Neuronal stem cell (in vitro differentiated cells): ENCODE data around the gene ZNF219.

Experiments
- DNase-seq: peaks from one replicate; pipeline ENCODE4 v3.0.0-alpha.2; 2013; ENCODE audit warnings: low spot score
- H2AFZ ChIP-seq: one replicate; pipeline ENCODE4 v1.6.1; 2013; ENCODE audit warnings: mild to moderate bottlenecking, low read length, inconsistent platforms
- H2AK5ac ChIP-seq: 2 replicates; pipeline ENCODE4 v1.6.1; 2013; ENCODE audit warnings: low read depth, mild to moderate bottlenecking, inconsistent platforms, low read length, moderate library complexity, mixed read lengths
- H2BK120ac ChIP-seq: 2 replicates; pipeline ENCODE4 v1.6.1; 2013; ENCODE audit warnings: low read depth, mild to moderate bottlenecking, inconsistent platforms, low read length, moderate library complexity, mixed read lengths
- H2BK12ac ChIP-seq: one replicate; pipeline ENCODE4 v1.6.1; 2013; ENCODE audit warnings: low read length, inconsistent platforms
- H2BK15ac ChIP-seq: 2 replicates; pipeline ENCODE4 v1.6.1; 2013; ENCODE audit warnings: mild to moderate bottlenecking, low read length, inconsistent platforms, mixed read lengths
- H2BK5ac ChIP-seq: one replicate; pipeline ENCODE4 v1.6.1; 2013; ENCODE audit warnings: inconsistent platforms, mild to moderate bottlenecking, low read length, moderate library complexity
- H3K14ac ChIP-seq: one replicate; pipeline ENCODE4 v1.6.1; 2013; ENCODE audit warnings: low read length, inconsistent platforms
- H3K18ac ChIP-seq: 2 replicates; pipeline ENCODE4 v1.6.1; 2013; ENCODE audit warnings: low read length, inconsistent platforms
- H3K23ac ChIP-seq: 2 replicates; pipeline ENCODE4 v1.6.1; 2013; ENCODE audit warnings: low read depth, mild to moderate bottlenecking, mixed read lengths, low read length, inconsistent platforms; ENCODE audit not compliant: poor library complexity
- H3K27ac ChIP-seq: replicated peaks from 3 replicates; pipeline ENCODE4 v1.5.1; 2013; ENCODE audit warnings: low read length, inconsistent platforms
- H3K27me3 ChIP-seq, 3 experiments: 2 replicates each; pipeline ENCODE4 v1.6.1; 2013; ENCODE audit warnings: low read length in 3 of 3, mild to moderate bottlenecking in 2 of 3, inconsistent platforms in 1 of 3, low read depth in 1 of 3, mixed read lengths in 1 of 3, moderate library complexity in 1 of 3; ENCODE audit not compliant: control insufficient read depth in 3 of 3, insufficient read depth in 3 of 3
- H3K36me3 ChIP-seq, 2 donors: replicated peaks in 1 of 2; 2 replicates each; pipeline ENCODE4 v1.6.1; 2013; ENCODE audit warnings: low read length in 2 of 2; ENCODE audit not compliant: control insufficient read depth in 2 of 2, insufficient read depth in 2 of 2
- H3K4ac ChIP-seq: 2 replicates; pipeline ENCODE4 v1.6.1; 2013; ENCODE audit warnings: inconsistent platforms, mild to moderate bottlenecking, low read length, moderate library complexity
- H3K4me1 ChIP-seq, 2 donors: 1 replicate in 1 of 2; 2 replicates in 1 of 2; pipeline ENCODE4 v1.6.1; 2013; ENCODE audit warnings: low read length in 2 of 2, low read depth in 1 of 2; ENCODE audit not compliant: control insufficient read depth in 2 of 2, insufficient read depth in 1 of 2
- H3K4me2 ChIP-seq: one replicate; pipeline ENCODE4 v1.6.1; 2013; ENCODE audit warnings: mild to moderate bottlenecking, low read length, inconsistent platforms; ENCODE audit not compliant: insufficient read depth, poor library complexity, severe bottlenecking
- H3K4me3 ChIP-seq, 2 donors: 2 replicates each; pipeline ENCODE4 v1.5.1; 2013; ENCODE audit warnings: low read length in 2 of 2, mild to moderate bottlenecking in 2 of 2, inconsistent platforms in 1 of 2, moderate library complexity in 1 of 2
- H3K79me1 ChIP-seq: one replicate; pipeline ENCODE4 v1.6.1; 2013; ENCODE audit warnings: low read depth, mild to moderate bottlenecking, inconsistent platforms, low read length, moderate library complexity
- H3K9ac ChIP-seq: one replicate; pipeline ENCODE4 v1.6.1; 2013; ENCODE audit warnings: mild to moderate bottlenecking, low read depth, low read length, inconsistent platforms; ENCODE audit not compliant: poor library complexity
- H3K9me3 ChIP-seq, 2 donors: replicated peaks in 1 of 2; 2 replicates each; pipeline versions ENCODE3 to v1.6.1; 2013; ENCODE audit warnings: low read length in 2 of 2, mild to moderate bottlenecking in 2 of 2, inconsistent platforms in 1 of 2, low read depth in 1 of 2, mixed read lengths in 1 of 2, moderate library complexity in 1 of 2; ENCODE audit not compliant: control insufficient read depth in 2 of 2, insufficient read depth in 1 of 2
- H4K8ac ChIP-seq: one replicate; pipeline ENCODE4 v1.6.1; 2013; ENCODE audit warnings: low read depth, mild to moderate bottlenecking, inconsistent platforms, low read length, moderate library complexity
- H4K91ac ChIP-seq: one replicate; pipeline ENCODE4 v1.6.1; 2013; ENCODE audit warnings: low read length, low read depth, mild to moderate bottlenecking, inconsistent platforms; ENCODE audit not compliant: poor library complexity
- WGBS, 2 donors: extraction: QIAGEN DNeasy Blood & Tissue Kit; methylation state at CpG; one replicate each; pipeline ENCODE4 v1.1.7; 2013; ENCODE audit warnings: missing lambda C conversion rate in 2 of 2, mixed read lengths in 1 of 2; ENCODE audit not compliant: insufficient read length in 2 of 2, insufficient replicate concordance in 1 of 2; ENCODE audit errors: extremely low coverage in 2 of 2; 5-methylcytosine and 5-hydroxymethylcytosine counted together

ZNF219 gene

GRCh38 chr14:21092273-21093011 is 6.0 kb downstream of the ZNF219 start:
- WGBS, 2 donors: no CpG with 5 or more reads among the region's 59 CpGs
- Histone ChIP-seq H3K4me2 (peak overlapping the region; percentile 28), H2BK12ac (peak overlapping the region; percentile 95), H3K23ac (peak overlapping the region; percentile 58), H2BK120ac (peak overlapping the region; percentile 83), H3K79me1 (peaks cover 11% of the 10 kb centered on the region), H3K4me3 (no peak overlapping the region), H4K8ac (peak overlapping the region; percentile 66), H3K9me3 (no peaks in the 10 kb centered on the region), H2AFZ (no peak overlapping the region), H4K91ac (peak overlapping the region; percentile 99), H3K14ac (peak overlapping the region; percentile 71), H2BK5ac (peak overlapping the region; percentile 82), H3K27ac (peak overlapping the region; percentile 99), H3K4ac (peak overlapping the region; percentile 32), H3K36me3 (peaks cover 44 to 61% of the 10 kb centered on the region in 2 donors), H3K18ac (peak overlapping the region; percentile 98), H3K4me1 (peaks cover 31 to 44% of the 10 kb centered on the region in 2 donors), H2AK5ac (peak overlapping the region; percentile 98), H2BK15ac (peak overlapping the region; percentile 88), H3K9ac (peak overlapping the region; percentile 83), H3K27me3 (no peaks in the 10 kb centered on the region)
- peak; percentile 79 for DNase-seq

- Histone ChIP-seq H3K23ac (peak overlapping the region; percentile 58), H3K4ac (no peak overlapping the region), H3K36me3 (peaks cover 45 to 64% of the 10 kb centered on the region in 2 donors), H2AK5ac (peak overlapping the region; percentile 58), H3K4me1 (peaks cover 37 to 45% of the 10 kb centered on the region in 2 donors), H3K18ac (peak overlapping the region; percentile 83), H3K79me1 (peaks cover 11% of the 10 kb centered on the region), H2BK15ac (no peak overlapping the region), H2BK120ac (no peak overlapping the region), H3K14ac (peak overlapping the region; percentile 12), H2AFZ (no peak overlapping the region), H3K4me2 (no peak overlapping the region), H3K27me3 (no peaks in the 10 kb centered on the region), H3K9ac (peak overlapping the region; percentile 83), H3K4me3 (no peak overlapping the region), H2BK5ac (peak overlapping the region; percentile 82), H3K27ac (no peak overlapping the region), H3K9me3 (peaks cover 0 to 2% of the 10 kb centered on the region in 2 donors), H2BK12ac (peak overlapping the region; percentile 7), H4K91ac (no peak overlapping the region), H4K8ac (no peak overlapping the region)
- no peak for DNase-seq
- WGBS, 2 donors: no CpG with 5 or more reads among the region's 42 CpGs
Observed at GRCh38 chr14:21091821-21092272, 6.6 kb downstream of the ZNF219 start.

- H3K4me2 ChIP-seq: no peak overlapping the region
- peak overlapping the region; percentile 59 for H3K23ac ChIP-seq
- H2BK120ac ChIP-seq: no peak overlapping the region
- H3K4ac ChIP-seq: no peak overlapping the region
- DNase-seq: no peak
- H3K18ac ChIP-seq: peak overlapping the region; percentile 60
- H2AK5ac ChIP-seq: no peak overlapping the region
- no CpG with 5 or more reads among the region's 45 CpGs for WGBS, 2 donors
- H3K4me1 ChIP-seq: peaks cover 31 to 39% of the 10 kb centered on the region in 2 donors
- H3K4me3 ChIP-seq: no peak overlapping the region
- no peak overlapping the region for H2BK15ac ChIP-seq
- no peak overlapping the region for H3K27ac ChIP-seq
- H3K36me3 ChIP-seq: peaks cover 49 to 71% of the 10 kb centered on the region in 2 donors
- peaks cover 11% of the 10 kb centered on the region for H3K79me1 ChIP-seq
- no peak overlapping the region for H2BK12ac ChIP-seq
- peaks cover 0 to 8% of the 10 kb centered on the region in 2 donors for H3K9me3 ChIP-seq
- H2AFZ ChIP-seq: no peak overlapping the region
- H3K27me3 ChIP-seq: no peaks in the 10 kb centered on the region
- no peak overlapping the region for H2BK5ac ChIP-seq
- H4K8ac ChIP-seq: no peak overlapping the region
- no peak overlapping the region for H3K9ac ChIP-seq
- no peak overlapping the region for H4K91ac ChIP-seq
- no peak overlapping the region for H3K14ac ChIP-seq
Observed at GRCh38 chr14:21090940-21091663, 7.4 kb downstream of the ZNF219 start.
